Neural progenitor cell (in vitro differentiated cells): Measurements from ENCODE around the gene PIK3R4. TPM values are rescaled to one million over a fixed set of nuclear protein-coding genes. Genes with fewer than 3 reads are reported as not detected.

ENCODE experiments used
- DNase-seq: peaks from one replicate; pipeline ENCODE4 v3.0.0-alpha.2; 2016; ENCODE audit warnings: low spot score
- H2AFZ ChIP-seq: fragments of 200-600 bp; sonication (generic); replicated peaks from 2 replicates; pipeline ENCODE4 v1.6.1; 2016; ENCODE audit warnings: antibody characterized with exemption
- H3F3A ChIP-seq: fragments of 200-600 bp; sonication (generic); 2 replicates; pipeline ENCODE4 v1.6.1; 2016; ENCODE audit warnings: antibody characterized with exemption, low read depth
- H3K27ac ChIP-seq: fragments of 200-600 bp; sonication (generic); 2 replicates; pipeline ENCODE4 v1.5.1; 2016; ENCODE audit warnings: mild to moderate bottlenecking
- H3K27me3 ChIP-seq: fragments of 200-600 bp; sonication (generic); 2 replicates; pipeline ENCODE4 v1.6.1; 2016; ENCODE audit warnings: mild to moderate bottlenecking, moderate library complexity
- H3K36me3 ChIP-seq: fragments of 200-600 bp; sonication (generic); 2 replicates; pipeline ENCODE4 v1.5.1; 2016
- H3K4me1 ChIP-seq: fragments of 200-600 bp; sonication (generic); 2 replicates; pipeline ENCODE4 v1.6.1; 2016; ENCODE audit warnings: mixed run types
- H3K4me2 ChIP-seq: fragments of 200-600 bp; sonication (generic); 2 replicates; pipeline ENCODE4 v1.6.1; 2016
- H3K4me3 ChIP-seq: fragments of 200-600 bp; sonication (generic); 2 replicates; pipeline ENCODE4 v1.5.1; 2016
- H3K79me2 ChIP-seq: fragments of 200-600 bp; sonication (generic); 2 replicates; pipeline ENCODE4 v1.6.1; 2016; ENCODE audit warnings: low read depth
- H3K9ac ChIP-seq: fragments of 200-600 bp; sonication (generic); 2 replicates; pipeline ENCODE4 v1.6.1; 2016
- H3K9me3 ChIP-seq: fragments of 200-600 bp; sonication (generic); 2 replicates; pipeline ENCODE4 v1.5.1; 2016; ENCODE audit warnings: low read depth
- H4K20me1 ChIP-seq: fragments of 200-600 bp; sonication (generic); 2 replicates; pipeline ENCODE4 v1.6.1; 2016; ENCODE audit warnings: low read depth
- H3K27ac Mint-ChIP-seq: 3 replicates; pipeline ENCODE4 v1.8.0; 2021; ENCODE audit warnings: mixed read lengths
- H3K27me3 Mint-ChIP-seq: 2 replicates; pipeline ENCODE4 v1.8.0; 2022; ENCODE audit warnings: low read depth, mild to moderate bottlenecking, inconsistent platforms, moderate library complexity, mixed read lengths; ENCODE audit not compliant: insufficient read depth
- H3K36me3 Mint-ChIP-seq: 3 replicates; pipeline ENCODE4 v1.8.0; 2021; ENCODE audit warnings: mixed read lengths
- H3K4me1 Mint-ChIP-seq: 3 replicates; pipeline ENCODE4 v1.8.0; 2021; ENCODE audit warnings: mixed read lengths
- H3K4me3 Mint-ChIP-seq: 3 replicates; pipeline ENCODE4 v1.8.0; 2021; ENCODE audit warnings: mild to moderate bottlenecking, moderate library complexity, mixed read lengths
- H3K9me3 Mint-ChIP-seq: 3 replicates; pipeline ENCODE4 v1.8.0; 2020; ENCODE audit warnings: mixed read lengths
- CTCF ChIP-seq: fragments of 200-600 bp; sonication (generic); IDR thresholded peaks from 2 replicates; pipeline ENCODE4 v1.5.1; 2017; ENCODE audit warnings: antibody characterized with exemption, mild to moderate bottlenecking
- EZH2 ChIP-seq: fragments of 200-600 bp; sonication (generic); IDR thresholded peaks from 2 replicates; pipeline ENCODE4 v1.6.1; 2017; ENCODE audit warnings: antibody characterized with exemption, mild to moderate bottlenecking, moderate library complexity
- EZH2phosphoT487 ChIP-seq: fragments of 200-600 bp; sonication (generic); IDR thresholded peaks from 2 replicates; pipeline ENCODE4 v1.6.1; 2017; ENCODE audit warnings: antibody characterized with exemption
- total RNA-seq: library from RNA; depleted of rRNA; stranded (reverse); fragments of >200 nt; gene quantifications from 2 replicates; pipeline ENCODE4 v1.2.3, GENCODE V29; 2015; ENCODE audit warnings: low replicate concordance

Gene PIK3R4
- total RNA-seq, 1 donor from 2014 or later = 65.8 TPM

- DNase-seq = no peak
- Mint-ChIP-seq H3K36me3 (peaks cover 9% of the 10 kb centered on the region), H3K4me3 (no peak overlapping the region), H3K27ac (no peak overlapping the region), H3K9me3 (no peaks in the 10 kb centered on the region), H3K4me1 (no peaks in the 10 kb centered on the region), H3K27me3 (no peaks in the 10 kb centered on the region)
- H3K79me2 ChIP-seq = no peaks in the 10 kb centered on the region
- H3K9ac ChIP-seq = no peak overlapping the region
- no peak overlapping the region for H3K4me2 ChIP-seq
- H3K36me3 ChIP-seq = peaks cover 11% of the 10 kb centered on the region
- H3K4me3 ChIP-seq = no peak overlapping the region
- no peaks in the 10 kb centered on the region for H3K9me3 ChIP-seq
- no peaks in the 10 kb centered on the region for H3K27me3 ChIP-seq
- no peaks in the 10 kb centered on the region for H4K20me1 ChIP-seq
- no peak overlapping the region for H3K27ac ChIP-seq
- TF ChIP-seq CTCF (no peak), EZH2phosphoT487 (no peak), EZH2 (no peak)
- no peak overlapping the region for H2AFZ ChIP-seq
- H3K4me1 ChIP-seq = no peaks in the 10 kb centered on the region
- H3F3A ChIP-seq = no peaks in the 10 kb centered on the region
Observed at GRCh38 chr3:130709671-130710070, 37.0 kb downstream of the PIK3R4 start.

- peaks cover 6% of the 10 kb centered on the region for H3K36me3 Mint-ChIP-seq
- no peak for TF ChIP-seq CTCF
- no peak for TF ChIP-seq EZH2phosphoT487
- no peak for TF ChIP-seq EZH2
- Histone ChIP-seq H3K27me3 (no peaks in the 10 kb centered on the region), H4K20me1 (no peaks in the 10 kb centered on the region), H3K36me3 (peaks cover 5% of the 10 kb centered on the region), H3K4me3 (no peak overlapping the region), H3F3A (no peaks in the 10 kb centered on the region), H3K27ac (no peak overlapping the region), H3K79me2 (no peaks in the 10 kb centered on the region), H3K4me1 (no peaks in the 10 kb centered on the region), H3K4me2 (no peak overlapping the region), H3K9me3 (no peaks in the 10 kb centered on the region), H3K9ac (no peak overlapping the region), H2AFZ (no peak overlapping the region)
- H3K4me1 Mint-ChIP-seq = no peaks in the 10 kb centered on the region
- DNase-seq = no peak
- H3K27me3 Mint-ChIP-seq = no peaks in the 10 kb centered on the region
- H3K9me3 Mint-ChIP-seq = no peaks in the 10 kb centered on the region
- H3K4me3 Mint-ChIP-seq = no peak overlapping the region
- H3K27ac Mint-ChIP-seq = no peak overlapping the region
Observed at GRCh38 chr3:130707902-130708601, 38.6 kb downstream of the PIK3R4 start.

GRCh38 chr3:130705501-130705900, 41.1 kb downstream of the PIK3R4 start:
- H3K36me3 Mint-ChIP-seq = peaks cover 13% of the 10 kb centered on the region
- no peaks in the 10 kb centered on the region for H3K27me3 Mint-ChIP-seq
- no peak overlapping the region for H3K4me3 Mint-ChIP-seq

More at GRCh38 chr3:130705501-130705900, 41.1 kb downstream of the PIK3R4 start:
- Histone ChIP-seq H3K79me2 (no peaks in the 10 kb centered on the region), H3K4me3 (no peak overlapping the region), H3K27me3 (no peaks in the 10 kb centered on the region), H3K27ac (no peak overlapping the region), H3K4me1 (no peaks in the 10 kb centered on the region), H3K4me2 (no peak overlapping the region), H4K20me1 (no peaks in the 10 kb centered on the region), H2AFZ (no peak overlapping the region), H3K9ac (no peak overlapping the region), H3K9me3 (no peaks in the 10 kb centered on the region), H3K36me3 (peaks cover 5% of the 10 kb centered on the region), H3F3A (no peaks in the 10 kb centered on the region)
- no peak overlapping the region for H3K27ac Mint-ChIP-seq
- H3K4me1 Mint-ChIP-seq = no peaks in the 10 kb centered on the region
- DNase-seq = no peak
- no peaks in the 10 kb centered on the region for H3K9me3 Mint-ChIP-seq
- TF ChIP-seq EZH2phosphoT487 (no peak), EZH2 (no peak), CTCF (no peak)
